Measurements from ENCODE around the gene ZNF490. TPM values are rescaled to one million over a fixed set of nuclear protein-coding genes. Genes with fewer than 3 reads are reported as not detected.

Gene ZNF490
- total RNA-seq, 1 experiment from 2014 or later = 1.6 TPM

- DNase-seq (ENCODE audit: low spot score) = no peak
These were observed 66.2 kb downstream of the ZNF490 start for GRCh38 chr19:12544401-12544876.

GRCh38 chr19:12543855-12544254 lies 66.8 kb downstream of the ZNF490 start:
- DNase-seq (ENCODE audit: low spot score) = no peak

Other genes with a start within 250 kb of the ZNF490 start
- 0.03 and 0.05 TPM in 2 replicates for gene ZNF442, start 245.1 kb downstream of the ZNF490 start, total RNA-seq (2014; rRNA removed; shearing (Covaris generic))
- gene ZNF799, start 209.5 kb downstream of the ZNF490 start, total RNA-seq (2014; rRNA removed; shearing (Covaris generic)) = 2.4 and 5.4 TPM in 2 replicates
- gene ZNF443, start 169.8 kb downstream of the ZNF490 start, total RNA-seq (2014; rRNA removed; shearing (Covaris generic)) = 1.8 and 3.0 TPM in 2 replicates
- gene ZNF709, start 126.0 kb downstream of the ZNF490 start, total RNA-seq (2014; rRNA removed; shearing (Covaris generic)) = 0.15 and 0.83 TPM in 2 replicates
- 1.5 and 3.0 TPM in 2 replicates for gene ZNF564, start 59.3 kb downstream of the ZNF490 start, total RNA-seq (2014; rRNA removed; shearing (Covaris generic))
- gene ZNF791, start 107 bp upstream of the ZNF490 start, total RNA-seq (2014; rRNA removed; shearing (Covaris generic)) = 3.0 and 4.4 TPM in 2 replicates
- 18.4 and 35.1 TPM in 2 replicates for gene MAN2B1, start 55.9 kb upstream of the ZNF490 start, total RNA-seq (2014; rRNA removed; shearing (Covaris generic))
- gene WDR83, start 56.0 kb upstream of the ZNF490 start, total RNA-seq (2014; rRNA removed; shearing (Covaris generic)) = 21.7 and 22.1 TPM in 2 replicates
- gene DHPS, start 71.1 kb upstream of the ZNF490 start, total RNA-seq (2014; rRNA removed; shearing (Covaris generic)) = 95.0 and 95.4 TPM in 2 replicates
- not detected in 2 replicates for gene GNG14, start 77.2 kb upstream of the ZNF490 start, total RNA-seq (2014; rRNA removed; shearing (Covaris generic))
- gene FBXW9, start 85.8 kb upstream of the ZNF490 start, total RNA-seq (2014; rRNA removed; shearing (Covaris generic)) = 32.9 and 38.0 TPM in 2 replicates
- gene TNPO2, start 113.1 kb upstream of the ZNF490 start, total RNA-seq (2014; rRNA removed; shearing (Covaris generic)) = 24.5 TPM in 2 replicates
- gene TRIR, start 123.9 kb upstream of the ZNF490 start, total RNA-seq (2014; rRNA removed; shearing (Covaris generic)) = 258 and 260 TPM in 2 replicates
- gene GET3, start 126.7 kb upstream of the ZNF490 start, total RNA-seq (2014; rRNA removed; shearing (Covaris generic)) = 90.4 and 105 TPM in 2 replicates
- 0.37 and 0.48 TPM in 2 replicates for gene BEST2, start 141.0 kb upstream of the ZNF490 start, total RNA-seq (2014; rRNA removed; shearing (Covaris generic))
- 64.1 and 72.2 TPM in 2 replicates for gene HOOK2, start 164.7 kb upstream of the ZNF490 start, total RNA-seq (2014; rRNA removed; shearing (Covaris generic))
- 568 and 620 TPM in 2 replicates for gene JUNB, start 180.7 kb upstream of the ZNF490 start, total RNA-seq (2014; rRNA removed; shearing (Covaris generic))
- gene PRDX2, start 191.0 kb upstream of the ZNF490 start, total RNA-seq (2014; rRNA removed; shearing (Covaris generic)) = 378 and 396 TPM in 2 replicates
- 0.10 TPM in 1 of 2 replicates, not detected in the other for gene THSD8, start 191.3 kb upstream of the ZNF490 start, total RNA-seq (2014; rRNA removed; shearing (Covaris generic))
- gene RNASEH2A, start 195.8 kb upstream of the ZNF490 start, total RNA-seq (2014; rRNA removed; shearing (Covaris generic)) = 48.2 and 55.4 TPM in 2 replicates
- gene RTBDN, start 223.8 kb upstream of the ZNF490 start, total RNA-seq (2014; rRNA removed; shearing (Covaris generic)) = 0.13 and 0.16 TPM in 2 replicates
- gene MAST1, start 227.7 kb upstream of the ZNF490 start, total RNA-seq (2014; rRNA removed; shearing (Covaris generic)) = 0.58 and 1.7 TPM in 2 replicates